Fibroblast of pulmonary artery (primary cell): ENCODE data around the gene PLAC8.
"Not testable (repeated sequence)": the region's sequence is repeated elsewhere in the genome, so short reads cannot be mapped to it uniquely, and the experiment has no call there.

ENCODE experiments used
- DNase-seq: peaks from one replicate; pipeline ENCODE4 v3.0.0-alpha.2; 2010; ENCODE audit warnings: low read depth
- H3K4me3 ChIP-seq: replicated peaks from 2 replicates; pipeline ENCODE4 v1.5.1; 2011; ENCODE audit warnings: low read depth, mild to moderate bottlenecking, control low read depth, low read length, moderate library complexity
- CTCF ChIP-seq: IDR thresholded peaks from 2 replicates; pipeline ENCODE4 v1.5.1; 2011; ENCODE audit warnings: mild to moderate bottlenecking, control low read depth, low read length, inconsistent platforms; ENCODE audit errors: missing control alignments

Gene PLAC8

GRCh38 chr4:83067058-83067639, 47.4 kb downstream of the PLAC8 start:
- no peak overlapping the region for H3K4me3 ChIP-seq

GRCh38 chr4:83065266-83065665, 49.3 kb downstream of the PLAC8 start:
- TF ChIP-seq CTCF, result no peak
- no peak for DNase-seq
- no peak overlapping the region for H3K4me3 ChIP-seq

More at GRCh38 chr4:83067058-83067639, 47.4 kb downstream of the PLAC8 start:
- DNase-seq, result no peak
- TF ChIP-seq CTCF, result no peak

GRCh38 chr4:83062739-83063138, 51.8 kb downstream of the PLAC8 start:
- H3K4me3 ChIP-seq, result no peak overlapping the region
- no peak for TF ChIP-seq CTCF
- no peak for DNase-seq

GRCh38 chr4:83054928-83055327, 59.6 kb downstream of the PLAC8 start:
- DNase-seq, result peak; percentile 47
- TF ChIP-seq CTCF, result peak; percentile 39
- no peak overlapping the region for H3K4me3 ChIP-seq

- peak; percentile 22 for DNase-seq
- H3K4me3 ChIP-seq, result not testable (repeated sequence)
These were observed 65.7 kb downstream of the PLAC8 start for GRCh38 chr4:83048781-83049180.

GRCh38 chr4:83046693-83047473, 67.6 kb downstream of the PLAC8 start:
- DNase-seq, result no peak
- no peak for TF ChIP-seq CTCF
- H3K4me3 ChIP-seq, result no peak overlapping the region

GRCh38 chr4:83043801-83044407, 70.6 kb downstream of the PLAC8 start:
- TF ChIP-seq CTCF, result no peak
- DNase-seq, result peak; percentile 51
- no peak overlapping the region for H3K4me3 ChIP-seq

- DNase-seq, H3K4me3 ChIP-seq: not testable (repeated sequence)
These were observed 71.4 kb downstream of the PLAC8 start for GRCh38 chr4:83043157-83043556.
